Activated T-helper 2 cell treated with anti-CD3 and anti-CD28 coated beads, Interferon-gamma antibody, Interleukin-2, Interleukin-4, amounts not matched to agents 10 μg/mL and 5 μg/mL and 100 μg/mL, durations not matched to agents 14 hours and 24 hours and 36 hours (primary cell): ENCODE results near the gene ZNF484. TPM values are rescaled to one million over a fixed set of nuclear protein-coding genes. Genes with fewer than 3 reads are reported as not detected.
A peak's percentile ranks its signal among the peaks of the same experiment; 100 is the strongest.
"Not testable (repeated sequence)": the region's sequence is repeated elsewhere in the genome, so short reads cannot be mapped to it uniquely, and the experiment has no call there.

Source experiments
- DNase-seq: peaks from one replicate; pipeline ENCODE4 v3.0.0; 2021; ENCODE audit warnings: low spot score
- H3K27ac Mint-ChIP-seq: one replicate; pipeline ENCODE4 v1.8.0; 2021; ENCODE audit warnings: mixed read lengths
- H3K27me3 Mint-ChIP-seq: one replicate; pipeline ENCODE4 v1.8.0; 2021; ENCODE audit warnings: low read depth, mixed read lengths
- H3K36me3 Mint-ChIP-seq: one replicate; pipeline ENCODE4 v1.8.0; 2021; ENCODE audit warnings: low read depth, mixed read lengths
- H3K4me1 Mint-ChIP-seq: one replicate; pipeline ENCODE4 v1.8.0; 2021; ENCODE audit warnings: low read depth, mixed read lengths
- H3K4me3 Mint-ChIP-seq: one replicate; pipeline ENCODE4 v1.8.0; 2021; ENCODE audit warnings: low read depth, mild to moderate bottlenecking, moderate library complexity, mixed read lengths
- H3K9me3 Mint-ChIP-seq: one replicate; pipeline ENCODE4 v1.8.0; 2021; ENCODE audit warnings: mixed read lengths
- intact Hi-C: fragments of 100-400 bp; cut with micrococcal nuclease; formaldehyde crosslinking; loops from one replicate; pipeline ENCODE4 v1.15.1; 2023
- total RNA-seq: library from RNA; stranded (reverse); gene quantifications from 2 replicates; pipeline ENCODE4 v1.2.3, GENCODE V29; 2022

Gene ZNF484
- total RNA-seq = 7.5 and 8.0 TPM in 2 replicates

GRCh38 chr9:92877531-92878430 is at the start of gene ZNF484:
ZNF484 (minus strand) TSS chr9:92878038; CDS start chr9:92875029, 3,009 bp downstream.
- Mint-ChIP-seq H3K27me3 (no peaks in the 10 kb centered on the region), H3K9me3 (peaks cover 4% of the 10 kb centered on the region), H3K27ac (peak within 1 kb of the TSS; percentile 95), H3K4me1 (peaks cover 33% of the 10 kb centered on the region), H3K4me3 (peak within 1 kb of the TSS; percentile 95), H3K36me3 (peaks cover 26% of the 10 kb centered on the region)
- intact Hi-C loops = loop anchor here (1.0 to 5.0 kb wide), 3 partner anchors 85 to 207 kb away; partner anchors contain the start of gene IPPK
- peak; percentile 93 for DNase-seq

- Mint-ChIP-seq H3K36me3 (no peaks in the 10 kb centered on the region), H3K27me3 (peaks cover 5% of the 10 kb centered on the region), H3K4me3 (no peak overlapping the region), H3K9me3 (no peaks in the 10 kb centered on the region), H3K4me1 (no peaks in the 10 kb centered on the region), H3K27ac (no peak overlapping the region)
- intact Hi-C loops = no loop called here
- DNase-seq = no peak
These were observed 42.6 kb upstream of the ZNF484 start for GRCh38 chr9:92920437-92920836.

- Mint-ChIP-seq H3K27me3 (peaks cover 10% of the 10 kb centered on the region), H3K36me3 (no peaks in the 10 kb centered on the region), H3K4me1 (no peaks in the 10 kb centered on the region), H3K9me3 (no peaks in the 10 kb centered on the region), H3K27ac (no peak overlapping the region), H3K4me3 (no peak overlapping the region)
- intact Hi-C loops = no loop called here
- no peak for DNase-seq
These were observed 39.5 kb upstream of the ZNF484 start for GRCh38 chr9:92917176-92917800.

DNA sequence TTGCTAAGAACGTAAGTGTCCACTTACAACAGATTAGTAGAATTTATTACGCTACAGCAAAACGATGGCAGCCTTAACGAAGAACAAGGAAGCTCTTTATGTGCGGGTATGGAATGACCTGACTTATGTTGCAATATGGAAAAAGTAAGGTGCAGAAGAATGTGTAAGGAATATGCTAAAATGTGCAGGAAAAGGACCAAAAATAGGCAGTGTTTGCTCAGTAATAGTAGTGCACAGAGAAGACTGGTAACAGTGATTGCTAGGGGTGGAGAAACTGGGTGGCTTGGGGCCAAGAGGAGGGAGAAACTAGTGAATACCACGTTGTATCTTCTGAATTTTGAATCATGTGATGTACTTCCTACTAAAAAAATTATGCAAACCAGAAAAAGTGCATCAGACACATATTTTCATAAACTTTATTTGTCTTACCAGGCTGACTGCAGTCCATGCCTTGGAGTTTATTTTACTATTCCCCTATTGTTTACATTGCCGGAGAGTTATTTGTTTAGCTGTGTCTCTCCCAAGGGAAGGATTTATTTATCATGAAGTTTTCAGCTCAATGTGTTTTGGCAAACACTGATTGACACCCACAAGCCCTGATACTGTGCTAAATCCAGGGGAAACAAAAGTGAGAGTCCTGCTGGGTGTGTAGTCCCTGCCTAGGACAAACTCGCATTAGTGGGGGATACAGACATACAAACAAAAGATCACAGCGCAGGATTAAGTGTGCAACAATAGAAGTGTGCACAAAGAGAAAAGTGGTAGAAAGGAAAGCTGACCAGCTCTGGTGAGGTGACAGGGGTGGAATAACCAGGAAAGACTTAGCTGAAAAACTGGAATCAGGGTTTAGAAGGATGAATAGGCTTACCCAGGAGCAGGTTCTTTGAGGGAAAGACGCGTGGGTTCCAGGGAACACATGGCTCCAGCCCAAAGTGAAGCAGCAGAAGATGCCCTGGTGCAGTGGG is 34.0 kb upstream of the ZNF484 start:
- no peaks in the 10 kb centered on the region for H3K4me1 Mint-ChIP-seq
- DNase-seq = no peak
- H3K27ac Mint-ChIP-seq = no peak overlapping the region
- intact Hi-C loops = no loop called here
- no peaks in the 10 kb centered on the region for H3K36me3 Mint-ChIP-seq
- no peak overlapping the region for H3K4me3 Mint-ChIP-seq
- H3K27me3 Mint-ChIP-seq = peaks cover 31% of the 10 kb centered on the region
- H3K9me3 Mint-ChIP-seq = no peaks in the 10 kb centered on the region

DNA sequence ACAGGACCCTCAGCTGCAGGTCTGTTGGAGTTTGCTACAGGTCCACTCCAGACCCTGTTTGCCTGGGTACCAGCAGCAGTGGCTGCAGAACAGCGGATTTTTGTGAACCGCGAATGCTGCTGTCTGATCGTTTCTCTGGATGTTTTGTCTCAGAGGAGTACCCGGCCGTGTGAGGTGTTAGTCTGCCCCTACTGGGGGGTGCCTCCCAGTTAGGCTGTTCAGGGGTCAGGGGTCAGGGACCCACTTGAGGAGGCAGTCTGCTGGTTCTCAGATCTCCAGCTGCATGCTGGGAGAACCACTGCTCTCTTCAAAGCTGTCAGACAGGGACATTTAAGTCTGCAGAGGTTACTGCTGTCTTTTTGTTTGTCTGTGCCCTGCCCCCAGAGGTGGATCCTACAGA is 27.3 kb upstream of the ZNF484 start:
- DNase-seq, H3K27ac Mint-ChIP-seq, H3K4me3 Mint-ChIP-seq, H3K36me3 Mint-ChIP-seq, H3K4me1 Mint-ChIP-seq, intact Hi-C loops, H3K9me3 Mint-ChIP-seq: not testable (repeated sequence)
- peaks cover 10% of the 10 kb centered on the region for H3K27me3 Mint-ChIP-seq

- Mint-ChIP-seq H3K27me3 (peaks cover 2% of the 10 kb centered on the region), H3K36me3 (no peaks in the 10 kb centered on the region), H3K9me3 (no peaks in the 10 kb centered on the region), H3K4me1 (peaks cover 6% of the 10 kb centered on the region), H3K27ac (no peak overlapping the region), H3K4me3 (no peak overlapping the region)
- no peak for DNase-seq
- intact Hi-C loops = no loop called here
These were observed 19.5 kb upstream of the ZNF484 start for GRCh38 chr9:92897323-92897722.

DNA sequence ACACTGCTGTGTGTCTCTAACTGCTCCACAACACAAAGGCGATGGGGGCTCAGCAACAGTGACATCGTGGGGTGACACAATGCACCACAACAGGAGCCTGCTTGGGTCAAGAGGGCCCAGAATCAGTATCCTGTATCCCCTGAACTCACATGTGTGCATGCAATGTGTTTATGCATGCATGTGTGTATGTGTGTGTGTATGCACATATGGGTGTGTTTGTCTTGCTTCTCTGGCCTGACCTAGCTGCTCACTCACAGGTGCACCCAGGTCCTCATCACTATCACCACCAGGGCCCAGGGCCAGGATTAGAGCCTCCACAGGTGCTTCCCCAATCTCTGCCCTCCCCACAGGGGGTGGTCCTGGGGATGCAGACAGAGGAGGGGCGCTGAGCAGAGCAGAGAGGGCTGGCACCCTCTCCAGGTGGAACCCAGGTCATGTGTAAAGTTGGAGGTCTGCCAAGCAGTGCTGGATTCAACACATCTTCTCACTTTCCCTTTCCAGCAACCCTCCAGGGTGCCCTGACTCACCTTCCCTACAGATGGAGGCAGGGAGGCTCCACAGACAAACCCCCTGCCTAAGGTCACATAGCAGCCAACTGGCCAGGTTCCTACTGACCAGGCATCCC is 18.1 kb upstream of the ZNF484 start:
- Mint-ChIP-seq H3K27ac (no peak overlapping the region), H3K9me3 (no peaks in the 10 kb centered on the region), H3K4me3 (no peak overlapping the region), H3K36me3 (no peaks in the 10 kb centered on the region), H3K4me1 (peaks cover 6% of the 10 kb centered on the region), H3K27me3 (peaks cover 2% of the 10 kb centered on the region)
- no peak for DNase-seq
- intact Hi-C loops = no loop called here

DNA sequence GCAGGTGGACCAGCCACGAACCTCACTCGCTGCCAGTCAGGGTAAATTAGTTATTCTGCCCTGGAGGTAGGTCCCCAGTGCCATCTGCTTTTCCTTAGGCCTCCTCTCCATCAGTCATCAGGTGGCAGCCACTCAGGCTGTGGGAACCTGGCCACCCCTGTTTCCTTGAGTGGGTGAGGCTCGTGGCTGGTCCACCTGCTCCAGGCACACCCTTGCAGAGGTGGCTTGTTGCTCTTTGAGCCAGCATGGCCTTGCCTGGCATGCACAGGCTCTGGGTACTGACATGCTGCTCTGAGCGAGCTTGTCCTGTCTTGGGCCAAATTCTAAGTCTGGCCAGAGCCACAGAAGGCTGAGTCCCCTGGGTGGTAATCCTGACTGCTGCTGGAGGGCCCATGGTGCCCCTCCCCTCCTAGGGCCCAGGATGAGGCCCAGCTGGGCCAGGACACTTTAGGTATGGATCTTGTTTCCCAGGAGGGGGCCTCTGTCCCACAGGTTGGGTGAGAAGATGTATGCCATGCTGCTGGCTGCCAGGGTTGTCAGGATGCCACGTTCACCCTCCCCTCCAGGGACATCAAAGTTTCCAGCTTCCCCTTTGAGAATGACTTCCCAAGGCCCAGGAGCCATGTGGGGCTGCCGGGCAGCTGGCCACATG is 17.0 kb upstream of the ZNF484 start:
- Mint-ChIP-seq H3K27ac (no peak overlapping the region), H3K4me3 (no peak overlapping the region), H3K9me3 (no peaks in the 10 kb centered on the region), H3K36me3 (no peaks in the 10 kb centered on the region), H3K4me1 (peaks cover 6% of the 10 kb centered on the region), H3K27me3 (peaks cover 5% of the 10 kb centered on the region)
- intact Hi-C loops = no loop called here
- no peak for DNase-seq

GRCh38 chr9:92893916-92894610 is 16.2 kb upstream of the ZNF484 start:
- H3K9me3 Mint-ChIP-seq, H3K4me1 Mint-ChIP-seq, DNase-seq, H3K36me3 Mint-ChIP-seq, H3K27me3 Mint-ChIP-seq, H3K27ac Mint-ChIP-seq, intact Hi-C loops, H3K4me3 Mint-ChIP-seq: not testable (repeated sequence)

DNA sequence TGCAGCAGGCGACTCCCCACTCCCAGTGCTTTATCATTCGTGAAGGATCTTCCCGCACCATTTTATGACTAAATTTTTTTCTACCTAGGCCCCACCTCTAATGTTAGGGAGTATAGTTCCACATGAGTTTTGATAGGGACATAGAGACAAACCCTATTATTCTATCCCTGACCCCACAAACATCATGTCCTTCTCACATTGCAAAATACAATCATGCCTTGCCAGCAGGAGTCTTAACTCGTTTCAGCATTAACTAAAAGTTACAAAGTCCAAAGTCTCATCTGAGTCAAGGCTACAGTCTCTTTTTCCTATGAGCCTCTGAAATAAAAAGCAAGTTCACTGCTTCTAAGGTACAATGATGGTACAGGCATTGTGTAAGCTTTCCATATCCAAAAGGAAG is 14.4 kb upstream of the ZNF484 start:
- H3K36me3 Mint-ChIP-seq, DNase-seq, H3K9me3 Mint-ChIP-seq, H3K4me3 Mint-ChIP-seq, H3K27ac Mint-ChIP-seq, intact Hi-C loops: not testable (repeated sequence)
- Mint-ChIP-seq H3K4me1 (peaks cover 13% of the 10 kb centered on the region), H3K27me3 (peaks cover 10% of the 10 kb centered on the region)

GRCh38 chr9:92890761-92891160 is 12.9 kb upstream of the ZNF484 start:
- Mint-ChIP-seq H3K27me3 (peaks cover 10% of the 10 kb centered on the region), H3K4me1 (peaks cover 14% of the 10 kb centered on the region), H3K4me3 (no peak overlapping the region), H3K36me3 (no peaks in the 10 kb centered on the region), H3K9me3 (no peaks in the 10 kb centered on the region), H3K27ac (no peak overlapping the region)
- intact Hi-C loops = no loop called here
- no peak for DNase-seq
